Measurements from ENCODE around the gene CLIC1.

Gene CLIC1

DNA sequence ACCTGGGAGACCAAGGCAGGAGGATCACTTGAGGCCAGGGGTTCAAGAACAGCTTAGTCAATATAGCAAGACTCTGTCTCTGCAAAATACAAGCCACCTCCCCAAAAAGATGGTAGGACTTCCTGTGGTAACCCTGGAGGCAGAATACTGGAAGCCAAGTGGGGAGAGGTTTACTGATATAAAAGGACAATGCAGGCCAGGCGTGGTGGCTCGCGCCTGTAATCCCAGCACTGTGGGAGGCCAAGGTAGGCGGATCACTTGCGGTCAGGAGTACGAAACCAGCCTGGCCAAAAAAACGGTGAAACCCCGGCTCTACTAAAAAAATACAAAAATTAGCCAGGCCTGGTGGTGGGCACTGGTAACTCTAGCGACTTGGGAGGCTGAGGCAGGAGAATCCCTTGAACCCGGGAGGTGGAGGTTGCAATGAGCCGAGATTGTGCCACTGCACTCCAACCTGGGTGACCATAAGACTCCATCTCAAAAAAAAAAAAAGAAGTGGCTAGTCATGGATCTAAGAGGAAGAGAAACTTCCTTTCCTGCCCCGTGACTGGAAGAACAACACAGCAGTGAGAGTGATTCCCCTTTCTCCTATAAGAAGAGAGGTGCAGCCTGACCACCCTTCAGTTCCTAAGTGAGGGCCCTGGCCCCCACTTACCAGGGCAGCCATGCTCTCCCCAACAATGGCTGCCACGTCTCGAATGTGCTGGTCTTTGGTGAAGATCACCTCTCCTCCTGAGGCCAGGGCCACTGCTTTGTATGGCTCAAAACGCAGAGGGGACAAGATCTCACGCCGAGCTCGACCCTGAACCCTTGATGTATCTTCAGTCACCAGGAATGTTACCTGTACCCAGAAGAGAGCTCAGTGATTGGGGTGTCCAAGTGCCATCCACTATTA lies 32.3 kb upstream of the CLIC1 start:
- DNase-seq: no peak

DNA sequence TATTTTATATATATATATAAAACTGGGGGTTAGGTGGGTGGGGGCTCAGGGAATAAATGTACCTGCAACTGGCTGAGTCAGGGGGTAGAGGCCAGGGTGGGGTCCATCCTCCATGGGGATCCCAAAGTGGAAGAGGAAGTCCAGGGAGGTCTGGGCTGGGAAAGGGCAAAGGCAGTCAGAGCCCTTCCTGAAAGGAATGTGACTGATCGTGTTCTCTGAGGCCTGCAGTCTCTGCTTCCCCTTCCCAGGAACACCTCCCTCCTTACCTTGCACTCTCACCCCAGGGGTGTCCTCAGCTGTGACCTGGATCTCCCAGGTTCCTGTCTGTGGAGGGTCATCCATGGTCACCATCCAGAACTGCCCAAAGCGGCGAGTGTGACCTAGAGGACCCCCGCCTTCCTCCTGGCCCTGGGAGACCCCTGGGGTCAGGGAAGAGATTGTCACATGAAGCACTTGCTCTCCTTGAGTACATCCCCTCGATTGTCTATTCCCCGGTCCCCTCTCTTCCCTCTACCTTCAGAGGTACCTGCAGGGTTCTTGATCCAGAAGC lies 30.8 kb upstream of the CLIC1 start:
- no peak for DNase-seq

DNA sequence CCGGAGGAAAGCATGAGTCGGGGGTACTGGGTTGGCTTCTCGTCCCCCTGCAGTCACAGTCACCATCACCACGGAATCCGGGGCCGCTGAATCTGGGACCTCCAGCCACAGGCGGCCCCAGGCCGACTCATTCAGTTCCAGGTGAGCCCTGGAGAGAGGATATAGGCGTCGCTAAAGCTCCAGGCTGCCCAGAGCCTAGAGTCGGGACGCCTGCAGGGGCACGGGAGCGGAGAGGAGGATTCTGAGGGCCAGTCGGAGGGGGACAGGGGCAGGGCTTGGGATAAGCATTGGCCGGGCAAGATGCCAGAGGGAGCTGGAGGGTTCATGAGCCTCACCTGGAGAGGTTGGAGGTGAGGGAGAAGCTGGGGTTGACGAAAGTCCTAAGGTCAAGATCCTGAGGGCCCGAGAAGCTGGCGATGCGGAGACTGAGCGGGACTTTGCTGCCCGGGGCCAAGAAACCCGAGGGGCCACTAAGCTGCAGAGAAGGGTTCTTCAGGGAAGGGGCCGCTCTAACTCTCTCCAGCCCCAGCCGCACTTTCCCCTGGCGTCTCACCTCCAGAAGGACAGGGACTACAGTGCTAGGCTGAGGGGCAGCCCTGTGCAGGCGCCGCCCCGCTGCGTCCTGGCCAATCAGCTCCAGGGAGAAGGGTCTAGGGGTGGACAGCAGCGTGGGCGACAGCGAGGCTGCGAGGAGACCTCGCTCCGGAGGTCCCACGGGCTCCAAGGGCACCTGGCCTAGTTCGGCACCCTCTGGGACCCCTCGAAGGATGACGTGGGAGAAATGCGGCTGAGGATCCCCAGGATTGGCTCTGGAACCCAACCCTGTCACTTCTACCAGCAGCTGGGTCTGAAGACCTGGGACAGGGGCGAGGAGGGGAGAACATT lies 29.8 kb upstream of the CLIC1 start:
- DNase-seq: no peak

DNA sequence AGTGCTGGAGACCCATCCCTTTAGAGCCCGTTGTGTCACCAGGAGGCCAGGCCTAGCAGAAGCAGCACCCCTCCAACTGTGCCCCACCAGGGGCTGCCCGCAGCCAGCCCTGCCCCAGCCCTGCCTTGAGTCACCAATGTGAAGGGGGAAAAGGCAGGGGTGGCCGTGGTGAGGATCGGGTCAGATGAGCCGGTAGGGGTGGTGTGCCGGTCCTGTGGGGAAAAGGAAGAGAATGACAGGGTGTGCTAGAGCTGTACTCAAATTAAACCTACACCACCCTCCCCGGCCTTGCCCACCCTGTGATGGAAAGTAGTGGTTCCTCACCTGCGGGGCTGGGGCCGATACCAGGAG lies 29.2 kb upstream of the CLIC1 start:
- no peak for DNase-seq

DNA sequence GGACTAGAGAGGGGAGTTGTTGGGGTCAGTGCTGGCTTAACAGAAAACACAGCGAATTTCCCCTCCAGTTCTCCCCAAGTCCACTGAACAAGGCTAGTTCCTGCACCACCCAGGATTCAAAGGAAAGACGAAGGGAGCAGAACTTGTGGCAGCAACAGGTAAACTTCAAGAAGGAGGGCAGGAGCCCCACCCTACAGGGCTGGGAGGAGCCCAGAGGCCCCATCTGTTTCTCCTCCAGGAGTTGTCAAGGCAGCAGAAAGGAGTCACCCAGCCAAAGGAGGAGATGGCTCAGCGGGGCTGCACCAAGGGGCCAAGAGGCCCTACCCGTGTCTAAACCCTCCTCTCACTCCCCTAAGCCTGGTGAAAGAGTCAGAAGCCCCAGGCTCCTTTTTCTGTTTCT lies 27.9 kb upstream of the CLIC1 start:
- no peak for DNase-seq

DNA sequence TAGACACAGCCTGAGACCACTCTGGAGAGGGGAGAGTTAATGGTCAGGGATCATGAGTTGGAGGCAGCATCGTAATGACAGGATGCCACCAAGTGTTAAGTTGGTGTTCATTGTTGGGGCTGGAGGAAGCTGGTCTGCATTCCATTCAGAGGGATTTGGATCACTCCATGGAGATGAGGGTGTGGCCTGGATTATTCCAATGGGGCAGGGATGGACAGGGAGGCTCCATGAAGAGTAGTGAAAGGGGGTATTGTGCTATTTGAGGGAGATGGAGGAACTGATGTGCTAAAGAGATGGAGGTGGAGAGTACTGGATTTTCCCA lies 27.2 kb upstream of the CLIC1 start:
- DNase-seq: no peak

DNA sequence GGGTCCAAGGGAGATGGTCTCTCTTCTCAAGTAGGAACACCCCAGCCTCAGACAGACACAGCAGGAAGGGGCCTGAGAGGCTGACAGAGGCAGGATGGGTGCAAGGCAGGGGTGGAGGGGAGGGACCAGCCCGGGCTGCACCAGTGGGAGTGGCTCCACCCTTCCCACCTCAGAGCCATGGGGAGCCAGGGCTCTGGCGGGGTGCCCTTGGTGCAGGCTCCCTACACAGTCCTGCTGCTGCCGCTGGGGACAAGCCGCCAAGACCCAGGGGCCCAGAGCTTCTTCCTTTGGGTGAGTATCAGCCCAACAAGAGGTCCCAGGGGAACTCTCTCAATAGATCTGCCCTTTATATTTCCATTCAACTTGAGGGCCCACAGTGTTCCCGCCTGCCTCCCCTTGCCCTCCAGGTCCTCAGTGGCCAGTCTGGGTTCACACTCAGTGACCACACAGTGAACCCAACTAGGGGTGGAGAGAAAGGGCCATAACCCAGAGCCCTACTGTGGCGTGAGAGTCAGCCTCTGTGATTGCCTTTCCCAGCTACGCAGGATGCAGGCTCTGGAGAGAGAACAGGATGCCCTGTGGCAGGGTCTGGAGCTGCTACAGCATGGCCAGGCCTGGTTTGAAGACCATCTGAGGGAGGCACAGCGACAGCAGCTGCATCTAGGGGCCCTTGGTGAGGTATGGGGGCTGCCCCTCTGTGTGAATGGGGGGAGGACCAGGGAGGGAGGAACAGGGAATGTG lies 26.7 kb upstream of the CLIC1 start:
- no peak for DNase-seq

DNA sequence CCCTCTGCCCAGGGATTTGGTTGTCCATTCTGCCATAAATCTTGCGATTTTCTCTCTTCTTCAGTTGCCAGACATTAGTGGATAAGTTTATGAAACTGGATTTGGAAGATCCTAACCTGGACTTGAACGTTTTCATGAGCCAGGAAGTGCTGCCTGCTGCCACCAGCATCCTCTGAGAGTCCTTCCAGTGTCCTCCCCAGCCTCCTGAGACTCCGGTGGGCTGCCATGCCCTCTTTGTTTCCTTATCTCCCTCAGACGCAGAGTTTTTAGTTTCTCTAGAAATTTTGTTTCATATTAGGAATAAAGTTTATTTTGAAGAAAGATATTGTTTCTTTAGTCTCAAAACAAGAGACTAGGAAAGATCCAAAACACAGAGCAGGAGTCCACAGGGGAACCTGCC lies 26.0 kb upstream of the CLIC1 start, which contains the start of gene SAPCD1:
Gene SAPCD1 (plus strand): TSS at position 301 of the 400 bp plus-strand sequence. CDS start 399 bp downstream, outside the sequence.
- no peak for DNase-seq

DNA sequence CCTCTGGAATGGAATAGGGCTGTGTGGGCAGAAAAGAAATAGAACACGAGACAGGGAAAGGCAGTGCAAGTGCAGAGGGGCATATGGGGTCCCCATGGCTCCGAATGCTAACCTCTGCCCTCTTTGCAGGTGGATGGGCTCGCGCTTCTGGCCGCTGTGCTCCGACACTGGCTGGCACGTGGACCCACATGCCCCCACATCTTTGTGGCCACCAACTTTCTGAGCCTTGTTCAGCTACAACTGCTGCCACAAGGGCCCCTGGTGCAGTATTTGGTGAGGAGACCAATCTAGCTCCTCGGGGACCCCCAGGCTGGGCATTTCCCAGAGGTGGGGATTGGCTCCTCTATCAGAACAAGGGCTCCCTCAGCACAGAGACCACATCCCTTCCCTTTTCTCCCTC lies 25.0 kb upstream of the CLIC1 start:
- DNase-seq: no peak

DNA sequence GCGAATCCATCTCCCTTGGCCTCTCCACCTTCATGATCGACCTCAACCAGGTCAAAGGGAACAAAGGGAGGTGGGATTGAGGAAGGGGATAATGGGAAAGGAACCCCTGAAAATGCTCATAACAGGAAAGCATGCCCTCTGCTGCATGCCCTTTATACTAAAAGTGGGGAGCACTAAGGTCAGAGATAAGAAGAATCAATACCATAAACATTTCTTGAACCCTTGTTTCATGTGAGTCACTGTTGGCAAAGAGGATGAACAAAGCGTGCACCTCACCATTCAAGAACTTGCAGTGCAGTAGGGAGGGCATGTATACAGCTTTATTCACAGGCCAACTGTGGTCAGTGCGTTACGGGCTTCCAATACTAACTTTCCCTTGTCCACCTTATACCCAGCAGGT lies 24.5 kb upstream of the CLIC1 start:
- DNase-seq: no peak

DNA sequence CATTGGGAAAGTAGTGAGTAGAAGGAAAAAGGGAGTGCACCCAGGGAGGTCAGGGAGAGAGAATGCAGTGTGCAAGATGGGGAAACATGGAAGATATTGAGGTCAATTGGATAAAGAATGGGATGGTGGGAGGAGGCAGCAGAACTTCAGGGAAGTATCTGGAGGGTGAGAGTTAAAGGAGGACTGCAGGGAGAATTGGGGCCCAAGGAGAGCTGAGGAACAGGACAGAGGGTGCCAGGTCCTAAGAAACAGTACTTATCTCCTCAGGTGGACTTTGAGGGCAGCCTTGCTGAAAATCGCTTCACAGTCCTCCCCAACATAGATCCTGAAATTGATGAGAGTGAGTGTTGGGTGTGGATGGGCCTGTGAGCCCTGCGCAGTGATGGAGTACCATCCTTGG lies 22.0 kb upstream of the CLIC1 start:
- DNase-seq: no peak

DNA sequence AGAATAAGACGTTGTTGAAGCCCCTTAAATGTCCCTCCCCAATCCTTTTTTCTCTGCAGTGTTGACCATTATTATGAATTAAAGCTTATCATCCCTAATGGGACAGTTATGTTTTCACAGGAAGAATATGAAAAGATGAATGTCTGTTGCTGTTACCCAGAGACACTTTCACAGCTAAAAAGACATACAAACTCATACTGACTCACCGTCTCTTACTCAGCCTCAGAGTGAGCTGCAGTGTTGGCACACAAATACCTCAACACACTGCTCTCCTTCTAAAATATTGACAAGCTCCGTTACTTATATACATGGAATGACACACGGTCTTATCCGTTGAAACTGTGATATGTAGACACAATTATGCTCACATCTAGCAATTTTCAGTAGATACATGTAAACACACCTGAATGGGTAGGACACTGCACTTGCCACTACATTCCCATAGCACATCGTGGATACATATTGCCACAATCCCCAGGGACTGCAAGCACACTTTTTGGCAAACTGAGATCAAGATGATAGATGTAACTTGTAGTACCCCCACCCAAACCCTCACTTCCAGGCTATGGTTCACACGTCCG lies 16.5 kb upstream of the CLIC1 start:
- no peak for DNase-seq

DNA sequence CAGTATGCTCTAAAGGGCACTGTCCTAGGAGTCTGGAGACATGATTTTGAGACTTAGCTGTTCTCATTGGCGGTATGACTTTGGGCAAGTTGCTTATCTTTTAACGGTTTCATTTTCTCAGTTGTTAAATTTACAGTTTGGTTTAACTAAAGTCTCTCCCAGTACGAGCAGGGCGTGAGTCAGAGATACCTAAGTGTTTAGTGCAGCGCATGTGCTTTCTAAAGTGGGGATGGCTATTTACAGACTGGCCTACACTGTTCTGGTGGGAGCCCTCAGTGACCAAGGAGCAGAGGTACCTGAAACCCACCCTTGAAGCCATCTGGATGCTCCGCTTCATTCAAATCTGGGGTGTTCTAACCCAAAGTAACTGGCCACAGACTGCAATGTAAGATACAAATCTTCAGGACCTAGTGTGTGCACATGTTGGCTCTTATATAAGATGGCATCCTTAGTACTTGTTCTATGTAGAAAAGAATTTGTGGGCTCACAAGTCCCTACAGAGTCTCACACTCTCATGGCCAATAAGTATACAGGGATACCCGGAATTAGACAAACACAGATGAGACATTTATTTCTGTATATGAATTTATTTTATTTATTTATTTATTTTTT lies 14.2 kb upstream of the CLIC1 start:
- no peak for DNase-seq

DNA sequence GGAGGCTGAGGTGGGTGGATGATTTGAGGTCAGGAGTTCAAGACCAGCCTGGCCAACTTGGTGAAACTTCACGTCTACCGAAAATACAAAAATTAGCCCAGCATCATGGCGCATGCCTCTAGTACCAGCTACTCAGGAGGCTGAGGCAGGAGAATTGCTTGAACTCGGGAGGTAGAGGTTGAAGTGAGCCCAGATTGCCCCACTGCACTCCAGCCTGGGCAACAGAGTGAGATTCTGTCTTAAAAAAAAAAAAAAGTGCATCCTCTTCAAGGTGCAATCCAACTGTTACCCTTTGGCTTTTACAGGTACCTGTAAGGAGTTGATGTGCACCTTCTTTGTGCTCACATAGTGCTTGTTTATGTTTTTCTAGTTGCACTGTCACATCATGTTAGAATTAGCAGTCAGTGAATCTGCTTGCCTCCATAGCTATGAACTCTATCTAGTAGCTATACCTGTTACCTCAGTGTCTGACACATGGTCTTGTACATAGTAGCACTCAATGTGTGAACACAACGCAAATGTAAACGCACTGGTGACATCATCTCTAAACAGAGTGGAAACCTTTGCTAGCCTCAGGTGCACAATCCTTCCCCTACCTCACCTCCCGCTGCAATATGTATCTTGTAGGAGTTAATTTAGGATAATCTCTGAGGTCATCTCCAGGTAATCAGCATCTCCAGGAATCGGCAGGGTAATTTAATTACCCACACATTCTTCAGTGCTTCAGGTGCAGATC lies 13.1 kb upstream of the CLIC1 start:
- DNase-seq: no peak

DNA sequence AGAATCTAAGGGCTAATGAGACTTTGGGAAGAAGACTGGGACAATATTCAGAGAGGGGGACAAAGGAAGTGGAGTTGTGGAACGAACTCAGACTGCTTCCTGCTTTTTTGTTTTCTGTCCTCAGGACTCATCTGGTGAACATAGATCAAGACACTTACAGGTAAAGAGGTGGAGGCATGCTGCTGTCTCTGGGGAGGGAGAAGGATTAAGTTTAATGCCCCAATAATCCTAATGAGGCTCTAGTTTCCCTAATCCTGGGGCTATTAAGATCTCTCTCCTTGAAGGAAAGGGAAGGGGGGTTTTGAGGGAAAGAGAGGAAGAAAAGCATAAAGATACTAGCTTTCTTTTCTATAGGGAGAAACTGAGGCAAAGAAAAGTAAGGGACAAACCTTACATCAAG lies 8.1 kb upstream of the CLIC1 start:
- DNase-seq: no peak

DNA sequence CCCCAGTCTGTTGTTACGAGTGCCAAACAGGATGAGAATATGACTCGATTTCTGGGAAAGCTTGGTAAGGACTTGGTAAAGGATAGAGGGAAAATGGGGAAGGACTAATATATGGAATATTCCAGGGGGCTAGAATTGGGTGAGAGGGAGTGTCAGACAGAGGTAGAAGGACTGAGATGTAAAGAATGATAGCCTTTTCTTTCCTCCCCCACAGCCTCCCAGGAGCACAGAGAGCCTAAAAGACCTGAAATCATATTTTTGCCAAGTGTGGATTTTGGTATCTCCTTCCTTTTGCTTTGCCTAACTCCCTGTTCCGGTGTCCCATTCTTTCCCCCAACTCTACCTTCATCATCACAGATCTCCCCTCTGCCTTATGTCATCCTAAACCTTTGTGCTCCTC lies 6.6 kb upstream of the CLIC1 start:
- no peak for DNase-seq

DNA sequence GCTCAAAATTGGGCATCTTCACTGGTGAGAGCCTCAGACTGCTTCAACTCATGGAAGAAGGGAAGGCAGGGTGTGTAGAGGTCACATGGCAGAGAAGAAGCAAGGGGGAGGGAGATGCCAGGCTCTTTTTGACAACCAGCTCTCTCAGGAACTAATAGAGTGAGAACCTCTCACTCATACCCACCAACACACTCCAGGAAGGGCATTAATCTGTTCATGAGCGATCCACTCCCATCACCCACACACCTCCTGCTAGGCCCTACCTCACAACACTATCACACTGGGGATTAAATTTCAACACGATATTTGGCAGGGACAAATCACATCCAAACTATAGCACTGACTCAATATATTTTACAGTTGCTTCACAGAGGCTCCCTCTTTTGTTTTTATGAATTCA lies 5.5 kb upstream of the CLIC1 start:
- no peak for DNase-seq

DNA sequence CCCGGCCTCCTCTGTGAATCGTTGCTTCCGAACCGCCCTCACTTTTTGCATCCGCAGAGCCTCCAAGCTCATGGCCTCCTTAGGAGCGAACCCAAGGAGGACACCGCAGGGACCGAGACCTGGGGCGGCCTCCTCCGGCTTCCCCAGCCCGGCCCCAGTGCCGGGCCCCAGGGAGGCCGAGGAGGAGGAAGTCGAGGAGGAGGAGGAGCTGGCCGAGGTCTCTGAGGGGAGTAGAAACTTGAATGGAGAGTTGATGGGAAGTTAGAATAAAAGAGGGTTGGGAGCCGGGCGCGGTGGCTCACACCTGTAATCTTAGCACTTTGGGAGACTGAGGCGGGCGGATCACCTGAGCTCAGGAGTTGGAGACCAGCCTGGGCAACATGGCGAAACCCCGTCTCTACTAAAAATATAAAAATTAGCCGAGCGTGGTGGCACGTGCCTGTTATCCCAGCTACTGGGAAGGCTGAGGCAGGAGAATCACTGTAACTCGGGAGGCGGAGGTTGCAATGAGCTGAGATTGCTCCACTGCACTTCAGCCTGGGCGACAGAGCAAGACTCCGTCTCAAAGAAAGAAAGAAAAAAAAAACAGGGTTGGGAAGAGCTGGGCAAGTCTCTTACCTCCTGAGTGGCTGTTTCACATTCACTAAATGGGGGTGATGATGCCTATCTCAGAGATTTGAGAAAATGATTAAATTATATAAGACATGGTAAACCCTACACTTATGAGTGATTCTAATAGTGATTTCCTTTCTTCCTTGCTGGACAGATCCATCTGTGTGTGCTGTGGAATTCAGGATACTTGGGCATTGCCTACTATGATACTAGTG lies 4.3 kb upstream of the CLIC1 start:
- DNase-seq: no peak

DNA sequence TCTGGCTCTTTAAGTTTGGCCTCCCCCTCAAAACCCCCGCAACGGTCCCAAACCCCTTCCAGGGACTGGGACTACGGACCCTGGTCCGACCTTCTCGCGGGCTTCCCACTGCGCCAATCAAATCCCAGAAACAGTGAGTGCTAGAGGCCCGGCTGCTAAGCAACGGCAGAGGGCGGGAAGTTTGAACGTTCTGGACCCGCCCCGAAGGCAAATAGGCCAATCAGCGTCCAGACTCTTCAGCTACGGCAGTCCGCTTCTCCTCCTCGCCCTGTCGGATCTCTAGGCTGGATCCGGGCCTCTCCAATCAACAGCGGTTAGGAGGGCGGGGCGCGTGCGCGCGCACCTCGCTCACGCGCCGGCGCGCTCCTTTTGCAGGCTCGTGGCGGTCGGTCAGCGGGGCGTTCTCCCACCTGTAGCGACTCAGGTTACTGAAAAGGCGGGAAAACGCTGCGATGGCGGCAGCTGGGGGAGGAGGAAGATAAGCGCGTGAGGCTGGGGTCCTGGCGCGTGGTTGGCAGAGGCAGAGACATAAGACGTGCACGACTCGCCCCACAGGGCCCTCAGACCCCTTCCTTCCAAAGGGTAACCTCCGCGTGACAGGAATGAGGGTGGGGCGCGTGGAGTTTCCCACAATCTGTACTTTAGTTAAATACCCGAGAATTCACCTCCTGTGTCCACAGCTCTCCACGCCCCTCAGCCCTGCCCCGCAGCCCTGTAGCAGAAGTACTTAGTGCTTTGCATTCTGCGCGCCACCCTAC lies 3.5 kb upstream of the CLIC1 start, which contains the start of gene MSH5:
Gene MSH5 (plus strand): TSS at position 367 of the 758 bp plus-strand sequence. CDS start 462 bp downstream, outside the sequence.
- DNase-seq: peak; percentile 98
